HL-60 (cell line): ENCODE measurements around the gene CCL13.

Experiments used
- DNase-seq, 2 experiments: peaks; one replicate each; pipeline ENCODE4 v3.0.0-alpha.2; 2010 to 2020; ENCODE audit warnings: low read depth in 1 of 2, low spot score in 1 of 2
- H3K27ac ChIP-seq: fragments of 250-450 bp; sonication (Bioruptor Pico); replicated peaks from 2 replicates; pipeline ENCODE4 v1.5.1; 2020; ENCODE audit warnings: mild to moderate bottlenecking, moderate library complexity
- H3K27me3 ChIP-seq: fragments of 250-450 bp; sonication (Bioruptor Pico); 2 replicates; pipeline ENCODE4 v1.5.1; 2021; ENCODE audit warnings: mild to moderate bottlenecking, moderate library complexity; ENCODE audit not compliant: insufficient read depth, poor library complexity, severe bottlenecking
- H3K4me3 ChIP-seq: replicated peaks from 2 replicates; pipeline ENCODE4 v1.5.1; 2011; ENCODE audit warnings: mild to moderate bottlenecking, control low read depth, low read length; ENCODE audit not compliant: insufficient read depth
- GABPA ChIP-seq: IDR thresholded peaks from 2 replicates; pipeline ENCODE4 v1.6.1; 2012; ENCODE audit warnings: low read depth
- POLR2AphosphoS5 ChIP-seq: IDR thresholded peaks from 2 replicates; pipeline ENCODE4 v1.6.1; 2012; ENCODE audit warnings: low read depth
- SPI1 ChIP-seq: IDR thresholded peaks from 2 replicates; pipeline ENCODE4 v1.6.1; 2012; ENCODE audit warnings: low read depth, mild to moderate bottlenecking, borderline replicate concordance
- TF ChIP-seq, protein P1 (sequence below): IDR thresholded peaks from 2 replicates; pipeline ENCODE4 v1.6.1; 2012; ENCODE audit warnings: low read depth; ENCODE audit not compliant: insufficient replicate concordance
- TF ChIP-seq, protein P2 (sequence below): IDR thresholded peaks from one replicate; pipeline ENCODE4 v1.5.1; 2011; ENCODE audit warnings: low read length, control low read depth, inconsistent platforms; ENCODE audit not compliant: insufficient read depth

Gene CCL13

DNA sequence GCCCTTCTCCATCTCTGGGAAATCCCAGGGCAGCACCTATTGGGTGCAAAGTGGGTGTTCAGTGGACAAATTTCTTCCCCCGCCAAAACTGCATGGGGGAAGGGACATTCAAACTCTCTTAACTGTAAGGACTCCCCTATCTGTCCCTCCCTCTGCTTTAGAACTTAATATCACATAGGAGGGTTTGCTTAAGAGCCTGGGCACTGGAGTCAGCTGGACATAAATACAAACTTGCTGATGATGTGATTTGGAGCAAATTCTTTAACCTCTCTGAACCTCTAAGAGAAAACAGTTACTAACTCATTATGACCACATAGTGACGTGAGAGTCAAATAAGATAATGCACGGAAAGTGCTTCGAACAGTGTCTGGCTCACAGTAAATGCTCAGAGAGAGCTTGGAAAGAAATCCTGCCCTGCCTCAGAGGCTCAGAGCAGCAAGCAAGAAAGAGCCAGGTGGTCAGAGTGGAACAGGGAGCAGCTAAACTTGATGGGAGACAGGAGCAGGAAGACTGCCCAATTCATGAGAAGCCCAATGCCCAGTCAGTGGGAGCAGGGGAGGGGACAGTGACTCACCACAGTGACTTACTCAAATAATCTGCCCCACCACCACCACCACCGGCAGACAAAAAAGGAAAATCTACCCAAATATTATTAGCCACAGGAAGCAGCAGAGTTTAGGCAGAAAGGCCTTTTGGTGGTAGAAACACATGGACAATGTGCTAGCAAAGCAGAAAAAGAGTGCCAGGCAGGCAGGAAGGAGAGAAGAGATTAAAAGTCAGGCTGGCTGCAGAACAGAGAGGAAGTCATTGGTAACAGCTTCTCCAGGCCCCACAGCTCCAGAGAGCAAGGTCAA, 30.6 kb downstream of the CCL13 start:
- H3K4me3 ChIP-seq = no peak overlapping the region
- peak overlapping the region; percentile 13 for H3K27ac ChIP-seq
- TF ChIP-seq, protein P1, sequence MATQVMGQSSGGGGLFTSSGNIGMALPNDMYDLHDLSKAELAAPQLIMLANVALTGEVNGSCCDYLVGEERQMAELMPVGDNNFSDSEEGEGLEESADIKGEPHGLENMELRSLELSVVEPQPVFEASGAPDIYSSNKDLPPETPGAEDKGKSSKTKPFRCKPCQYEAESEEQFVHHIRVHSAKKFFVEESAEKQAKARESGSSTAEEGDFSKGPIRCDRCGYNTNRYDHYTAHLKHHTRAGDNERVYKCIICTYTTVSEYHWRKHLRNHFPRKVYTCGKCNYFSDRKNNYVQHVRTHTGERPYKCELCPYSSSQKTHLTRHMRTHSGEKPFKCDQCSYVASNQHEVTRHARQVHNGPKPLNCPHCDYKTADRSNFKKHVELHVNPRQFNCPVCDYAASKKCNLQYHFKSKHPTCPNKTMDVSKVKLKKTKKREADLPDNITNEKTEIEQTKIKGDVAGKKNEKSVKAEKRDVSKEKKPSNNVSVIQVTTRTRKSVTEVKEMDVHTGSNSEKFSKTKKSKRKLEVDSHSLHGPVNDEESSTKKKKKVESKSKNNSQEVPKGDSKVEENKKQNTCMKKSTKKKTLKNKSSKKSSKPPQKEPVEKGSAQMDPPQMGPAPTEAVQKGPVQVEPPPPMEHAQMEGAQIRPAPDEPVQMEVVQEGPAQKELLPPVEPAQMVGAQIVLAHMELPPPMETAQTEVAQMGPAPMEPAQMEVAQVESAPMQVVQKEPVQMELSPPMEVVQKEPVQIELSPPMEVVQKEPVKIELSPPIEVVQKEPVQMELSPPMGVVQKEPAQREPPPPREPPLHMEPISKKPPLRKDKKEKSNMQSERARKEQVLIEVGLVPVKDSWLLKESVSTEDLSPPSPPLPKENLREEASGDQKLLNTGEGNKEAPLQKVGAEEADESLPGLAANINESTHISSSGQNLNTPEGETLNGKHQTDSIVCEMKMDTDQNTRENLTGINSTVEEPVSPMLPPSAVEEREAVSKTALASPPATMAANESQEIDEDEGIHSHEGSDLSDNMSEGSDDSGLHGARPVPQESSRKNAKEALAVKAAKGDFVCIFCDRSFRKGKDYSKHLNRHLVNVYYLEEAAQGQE = no peak
- peak; percentile 83 for TF ChIP-seq SPI1
- DNase-seq = peak in 1 of 2 experiments; percentile 45
- H3K27me3 ChIP-seq = no peaks in the 10 kb centered on the region

DNA sequence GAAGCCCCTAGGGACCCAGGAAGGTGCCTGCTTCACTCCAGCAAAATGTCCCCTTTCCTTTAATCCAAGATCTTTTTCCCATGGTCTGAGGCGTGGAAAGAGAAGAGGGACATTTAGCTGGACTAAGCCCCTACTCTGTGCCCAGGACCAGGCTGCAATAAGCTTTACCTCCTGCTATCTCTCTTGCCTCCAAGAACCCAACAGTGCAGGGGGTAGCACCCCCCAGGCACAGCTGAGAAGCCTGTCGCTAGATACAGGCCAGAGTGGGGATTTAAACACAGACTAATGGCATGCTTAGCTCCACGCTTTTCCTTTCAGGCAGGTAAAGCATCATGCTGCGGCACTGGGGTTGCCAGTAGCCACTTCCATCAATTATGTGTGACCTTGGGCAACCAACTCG, 31.3 kb downstream of the CCL13 start:
- no peak overlapping the region for H3K4me3 ChIP-seq
- TF ChIP-seq GABPA = no peak
- TF ChIP-seq POLR2AphosphoS5 = no peak
- no peak for TF ChIP-seq SPI1
- no peaks in the 10 kb centered on the region for H3K27me3 ChIP-seq
- H3K27ac ChIP-seq = peak overlapping the region; percentile 13
- DNase-seq = no peak

DNA sequence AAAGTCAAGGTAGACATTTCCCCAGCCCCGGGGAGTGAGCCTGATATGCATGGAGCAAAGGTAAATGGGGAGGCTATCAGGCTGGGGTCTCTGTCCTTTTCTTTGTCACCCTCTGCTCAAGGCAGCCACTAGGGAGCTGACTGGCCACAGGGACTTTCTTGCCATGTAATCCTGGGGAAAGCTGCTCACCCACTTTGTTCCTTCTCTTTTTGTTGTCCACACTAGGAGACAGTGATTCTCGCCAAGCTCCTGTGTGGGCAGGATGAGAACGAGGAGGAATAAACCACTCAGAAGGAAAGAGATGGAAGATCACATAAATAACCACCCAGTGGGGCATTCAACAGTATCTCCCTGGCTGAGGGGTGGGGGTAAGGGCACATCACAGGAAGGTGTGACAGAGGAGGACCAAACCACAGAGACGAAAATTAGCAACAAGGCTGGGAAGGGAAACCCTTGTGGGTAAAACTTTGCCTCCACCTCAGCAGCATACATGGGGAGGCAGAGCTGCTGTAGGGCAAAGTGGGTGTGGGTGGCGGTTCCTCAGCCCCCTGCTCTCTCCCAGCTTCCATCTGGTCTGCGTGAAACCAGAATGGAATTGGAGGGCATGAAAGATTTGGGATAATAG, 33.0 kb downstream of the CCL13 start:
- no peak overlapping the region for H3K4me3 ChIP-seq
- no peaks in the 10 kb centered on the region for H3K27me3 ChIP-seq
- TF ChIP-seq GABPA (no peak), POLR2AphosphoS5 (no peak), SPI1 (no peak)
- TF ChIP-seq, protein P1 = no peak
- TF ChIP-seq, protein P2, sequence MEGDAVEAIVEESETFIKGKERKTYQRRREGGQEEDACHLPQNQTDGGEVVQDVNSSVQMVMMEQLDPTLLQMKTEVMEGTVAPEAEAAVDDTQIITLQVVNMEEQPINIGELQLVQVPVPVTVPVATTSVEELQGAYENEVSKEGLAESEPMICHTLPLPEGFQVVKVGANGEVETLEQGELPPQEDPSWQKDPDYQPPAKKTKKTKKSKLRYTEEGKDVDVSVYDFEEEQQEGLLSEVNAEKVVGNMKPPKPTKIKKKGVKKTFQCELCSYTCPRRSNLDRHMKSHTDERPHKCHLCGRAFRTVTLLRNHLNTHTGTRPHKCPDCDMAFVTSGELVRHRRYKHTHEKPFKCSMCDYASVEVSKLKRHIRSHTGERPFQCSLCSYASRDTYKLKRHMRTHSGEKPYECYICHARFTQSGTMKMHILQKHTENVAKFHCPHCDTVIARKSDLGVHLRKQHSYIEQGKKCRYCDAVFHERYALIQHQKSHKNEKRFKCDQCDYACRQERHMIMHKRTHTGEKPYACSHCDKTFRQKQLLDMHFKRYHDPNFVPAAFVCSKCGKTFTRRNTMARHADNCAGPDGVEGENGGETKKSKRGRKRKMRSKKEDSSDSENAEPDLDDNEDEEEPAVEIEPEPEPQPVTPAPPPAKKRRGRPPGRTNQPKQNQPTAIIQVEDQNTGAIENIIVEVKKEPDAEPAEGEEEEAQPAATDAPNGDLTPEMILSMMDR = no peak

DNA sequence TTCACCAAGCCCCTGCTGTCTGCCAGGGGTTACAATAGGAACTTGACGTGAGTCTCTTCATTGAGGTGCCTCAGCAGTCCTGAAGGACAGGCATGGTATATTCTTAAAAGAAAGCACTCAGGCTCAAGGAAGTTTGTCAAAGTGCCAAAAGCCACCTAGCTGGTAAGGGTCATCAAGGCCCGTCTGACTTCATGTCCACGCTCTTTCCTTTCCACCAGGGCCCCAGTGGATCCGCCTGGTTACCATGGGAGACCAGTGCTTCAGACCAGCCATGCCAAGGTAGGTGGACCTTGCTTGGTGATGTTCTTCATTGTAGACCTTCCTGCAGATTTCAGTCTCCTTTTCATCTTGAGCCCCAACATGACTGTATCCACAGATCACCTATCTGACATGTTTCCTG, 34.4 kb downstream of the CCL13 start:
- DNase-seq = no peak
- Histone ChIP-seq H3K4me3 (no peak overlapping the region), H3K27me3 (no peaks in the 10 kb centered on the region), H3K27ac (no peak overlapping the region)
- TF ChIP-seq, protein P1 = no peak
- TF ChIP-seq, protein P2 = no peak
- TF ChIP-seq GABPA = no peak
- no peak for TF ChIP-seq SPI1
- no peak for TF ChIP-seq POLR2AphosphoS5

More for the DNA sequence above, 33.0 kb downstream of the CCL13 start:
- no peak for DNase-seq
- H3K27ac ChIP-seq = no peak overlapping the region
